Glutamatergic neuron (in vitro differentiated cells): ENCODE data around the gene AKT1. TPM values are rescaled to one million over a fixed set of nuclear protein-coding genes. Genes with fewer than 3 reads are reported as not detected.

ENCODE experiments used
- DNase-seq: peaks from one replicate; pipeline ENCODE4 v3.0.0; 2022
- H3K27ac Mint-ChIP-seq: one replicate; pipeline ENCODE4 v1.8.0; 2020; ENCODE audit warnings: mild to moderate bottlenecking, mixed read lengths, inconsistent platforms; ENCODE audit not compliant: unreplicated experiment
- H3K27me3 Mint-ChIP-seq: one replicate; pipeline ENCODE4 v1.8.0; 2020; ENCODE audit warnings: mild to moderate bottlenecking, moderate library complexity, mixed read lengths, inconsistent platforms; ENCODE audit not compliant: unreplicated experiment
- H3K36me3 Mint-ChIP-seq: one replicate; pipeline ENCODE4 v1.8.0; 2020; ENCODE audit warnings: mild to moderate bottlenecking, mixed read lengths, inconsistent platforms; ENCODE audit not compliant: unreplicated experiment
- H3K4me1 Mint-ChIP-seq: one replicate; pipeline ENCODE4 v1.8.0; 2020; ENCODE audit warnings: mild to moderate bottlenecking, low read depth, mixed read lengths, inconsistent platforms; ENCODE audit not compliant: unreplicated experiment
- H3K4me3 Mint-ChIP-seq: one replicate; pipeline ENCODE4 v1.8.0; 2020; ENCODE audit warnings: mild to moderate bottlenecking, mixed read lengths, inconsistent platforms; ENCODE audit not compliant: unreplicated experiment
- H3K9me3 Mint-ChIP-seq: one replicate; pipeline ENCODE4 v1.8.0; 2020; ENCODE audit warnings: mild to moderate bottlenecking, moderate library complexity, mixed read lengths, inconsistent platforms; ENCODE audit not compliant: unreplicated experiment
- CTCF ChIP-seq: fragments of 200-600 bp; sonication (generic); IDR thresholded peaks from one replicate; pipeline ENCODE4 v1.5.0; 2021; ENCODE audit not compliant: partially characterized antibody, unreplicated experiment
- total RNA-seq: library from RNA; stranded (reverse); fragmentation: NEBNext Ultra II Directional; extraction: Animal tissue kit (Norgen Biotek cat#: 25700); gene quantifications from one replicate; pipeline ENCODE4 v1.2.1, GENCODE V29; 2021; ENCODE audit not compliant: unreplicated experiment

Gene AKT1
- total RNA-seq, 1 donor from 2014 or later, result 300 TPM

- Mint-ChIP-seq H3K27ac (no peak overlapping the region), H3K4me3 (no peak overlapping the region), H3K27me3 (peaks cover 5% of the 10 kb centered on the region), H3K9me3 (peaks cover 9% of the 10 kb centered on the region), H3K36me3 (no peaks in the 10 kb centered on the region), H3K4me1 (no peaks in the 10 kb centered on the region)
- no peak for DNase-seq
- no peak for TF ChIP-seq CTCF
These were observed 59.5 kb downstream of the AKT1 start for GRCh38 chr14:104735830-104736642.

DNA sequence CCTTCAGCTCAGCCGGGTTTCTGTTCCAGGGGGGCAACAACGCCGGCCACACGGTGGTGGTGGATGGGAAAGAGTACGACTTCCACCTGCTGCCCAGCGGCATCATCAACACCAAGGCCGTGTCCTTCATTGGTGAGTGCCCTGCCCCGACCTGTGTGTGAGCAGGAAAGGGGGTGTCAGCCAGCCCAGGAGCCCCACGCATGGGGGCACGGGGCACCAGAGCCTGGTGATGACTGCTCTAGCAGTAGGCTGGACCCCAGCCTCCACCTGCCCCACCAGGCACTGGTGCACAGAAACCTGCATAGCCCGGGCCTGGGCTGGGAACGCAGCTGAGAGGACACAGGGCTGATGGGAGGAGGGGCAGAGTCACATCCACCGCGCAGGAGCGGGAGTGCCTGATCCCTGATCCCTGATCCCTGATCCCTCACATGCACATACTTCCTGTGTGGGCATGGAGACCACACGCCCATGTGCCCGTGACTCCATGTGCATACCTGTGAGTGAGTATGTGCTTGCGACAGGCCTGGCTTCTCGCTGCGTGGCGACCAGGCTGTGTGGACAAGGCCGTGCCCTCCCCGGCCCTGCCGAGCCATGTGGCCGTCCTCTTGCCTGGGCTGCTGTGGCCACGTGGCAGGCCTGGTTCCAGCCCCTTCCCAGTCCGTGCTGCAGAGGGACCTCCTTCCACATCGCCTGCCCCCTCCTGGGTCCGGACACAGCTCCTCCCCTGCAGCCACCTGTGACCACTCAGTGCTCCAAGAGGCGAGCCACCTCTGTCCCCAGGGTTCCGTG, 60.4 kb downstream of the AKT1 start:
- peaks cover 3% of the 10 kb centered on the region for H3K27me3 Mint-ChIP-seq
- no peak overlapping the region for H3K27ac Mint-ChIP-seq
- no peaks in the 10 kb centered on the region for H3K4me1 Mint-ChIP-seq
- peaks cover 10% of the 10 kb centered on the region for H3K9me3 Mint-ChIP-seq
- DNase-seq, result no peak
- H3K4me3 Mint-ChIP-seq, result no peak overlapping the region
- no peak for TF ChIP-seq CTCF
- no peaks in the 10 kb centered on the region for H3K36me3 Mint-ChIP-seq

- Mint-ChIP-seq H3K4me1 (no peaks in the 10 kb centered on the region), H3K27ac (no peak overlapping the region), H3K27me3 (peaks cover 1% of the 10 kb centered on the region), H3K4me3 (no peak overlapping the region), H3K36me3 (no peaks in the 10 kb centered on the region), H3K9me3 (peaks cover 7% of the 10 kb centered on the region)
- DNase-seq, result no peak
- TF ChIP-seq CTCF, result no peak
These were observed 61.0 kb downstream of the AKT1 start for GRCh38 chr14:104734601-104734990.

DNA sequence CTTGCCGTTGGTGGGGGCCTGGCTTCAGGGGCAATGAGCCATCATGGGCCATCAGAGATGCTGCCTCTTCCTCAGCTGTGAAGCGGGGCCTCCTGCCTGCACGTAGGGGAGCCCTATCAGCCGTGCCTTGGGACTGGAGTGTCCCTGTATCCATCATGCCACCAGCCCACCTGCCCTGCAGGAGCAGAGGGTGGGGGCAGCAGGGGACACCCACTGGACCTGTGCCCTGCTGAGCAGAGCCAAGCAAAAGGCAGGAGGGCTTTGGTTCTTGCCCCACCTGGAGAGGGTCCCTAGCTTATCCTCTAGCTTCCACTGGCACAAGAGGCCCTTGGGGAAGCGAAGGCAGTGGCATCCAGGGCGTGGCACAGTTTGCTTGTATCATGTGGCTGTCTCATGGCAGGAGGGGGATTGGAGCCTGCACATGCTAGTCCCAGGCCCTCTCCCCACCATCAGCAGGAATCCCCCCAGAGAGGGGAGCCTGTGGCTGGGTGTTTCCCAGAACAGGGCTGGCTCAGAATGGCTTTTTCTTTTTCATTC, 61.4 kb downstream of the AKT1 start:
- TF ChIP-seq CTCF, result no peak
- peaks cover 7% of the 10 kb centered on the region for H3K9me3 Mint-ChIP-seq
- H3K4me3 Mint-ChIP-seq, result no peak overlapping the region
- H3K27me3 Mint-ChIP-seq, result peaks cover 1% of the 10 kb centered on the region
- no peaks in the 10 kb centered on the region for H3K4me1 Mint-ChIP-seq
- H3K27ac Mint-ChIP-seq, result no peak overlapping the region
- no peaks in the 10 kb centered on the region for H3K36me3 Mint-ChIP-seq
- DNase-seq, result no peak
